Stomach (tissue), 4 donors: Measurements from ENCODE around the gene MYO1B.

ENCODE experiments used
- EP300 ChIP-seq: sonication (generic); formaldehyde crosslinking; IDR thresholded peaks from one replicate; pipeline ENCODE4 v1.6.1; 2017; ENCODE audit warnings: antibody characterized with exemption
- POLR2A ChIP-seq, 4 donors: fragments of 450-650 bp; IDR thresholded peaks; one replicate each; pipeline ENCODE4 v1.6.1; 2016; ENCODE audit warnings: antibody characterized with exemption in 4 of 4, control low read depth in 2 of 4, mild to moderate bottlenecking in 1 of 4, moderate library complexity in 1 of 4
- POLR2AphosphoS5 ChIP-seq, 3 donors: sonication (generic); formaldehyde crosslinking; IDR thresholded peaks; one replicate each; pipeline ENCODE4 v1.6.1; 2016; ENCODE audit warnings: antibody characterized with exemption in 3 of 3
- TF ChIP-seq, protein P1 (sequence below), 7 experiments: fragments of 450-650 bp in 4 of 7; fragments of 200-600 bp in 3 of 7; sonication (generic) in 3 of 7; IDR thresholded peaks; one replicate each; pipeline ENCODE4 v1.5.1; 2016 to 2019; ENCODE audit warnings: antibody characterized with exemption in 7 of 7, control low read depth in 2 of 7, mild to moderate bottlenecking in 1 of 7

DNA sequence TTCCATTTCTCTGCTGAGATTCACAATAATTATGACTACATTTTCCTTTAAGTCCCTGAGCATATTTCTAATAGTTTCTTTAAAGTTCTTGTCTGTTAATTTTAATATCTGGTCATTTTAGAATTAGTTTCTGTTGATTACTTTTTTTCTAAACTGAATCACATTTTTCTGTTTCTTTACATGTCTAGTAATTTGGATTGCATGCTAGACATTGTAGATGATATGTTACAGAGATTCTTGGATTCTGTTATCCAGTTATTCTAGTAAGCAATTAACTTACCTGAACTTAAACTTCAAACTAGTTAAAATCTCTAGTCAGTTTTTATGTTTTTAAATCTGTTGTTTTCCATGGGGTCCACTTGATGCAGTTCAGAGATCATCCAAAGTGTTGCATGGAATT is 214.0 kb downstream of the MYO1B start:
- TF ChIP-seq POLR2A (IDR thresholded peaks at IDR 0.05) (no peak), POLR2AphosphoS5 (IDR thresholded peaks at IDR 0.05) (no peak), EP300 (no peak)
- TF ChIP-seq, protein P1, sequence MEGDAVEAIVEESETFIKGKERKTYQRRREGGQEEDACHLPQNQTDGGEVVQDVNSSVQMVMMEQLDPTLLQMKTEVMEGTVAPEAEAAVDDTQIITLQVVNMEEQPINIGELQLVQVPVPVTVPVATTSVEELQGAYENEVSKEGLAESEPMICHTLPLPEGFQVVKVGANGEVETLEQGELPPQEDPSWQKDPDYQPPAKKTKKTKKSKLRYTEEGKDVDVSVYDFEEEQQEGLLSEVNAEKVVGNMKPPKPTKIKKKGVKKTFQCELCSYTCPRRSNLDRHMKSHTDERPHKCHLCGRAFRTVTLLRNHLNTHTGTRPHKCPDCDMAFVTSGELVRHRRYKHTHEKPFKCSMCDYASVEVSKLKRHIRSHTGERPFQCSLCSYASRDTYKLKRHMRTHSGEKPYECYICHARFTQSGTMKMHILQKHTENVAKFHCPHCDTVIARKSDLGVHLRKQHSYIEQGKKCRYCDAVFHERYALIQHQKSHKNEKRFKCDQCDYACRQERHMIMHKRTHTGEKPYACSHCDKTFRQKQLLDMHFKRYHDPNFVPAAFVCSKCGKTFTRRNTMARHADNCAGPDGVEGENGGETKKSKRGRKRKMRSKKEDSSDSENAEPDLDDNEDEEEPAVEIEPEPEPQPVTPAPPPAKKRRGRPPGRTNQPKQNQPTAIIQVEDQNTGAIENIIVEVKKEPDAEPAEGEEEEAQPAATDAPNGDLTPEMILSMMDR (IDR thresholded peaks at IDR 0.05), result no peak
